SK-N-SH treated with all-trans-retinoic acid at 6 μM for 48 hours (cell line): Measurements from ENCODE around the gene GRK5.

Experiments used
- ARNTL ChIP-seq: fragments of 450-650 bp; formaldehyde crosslinking; IDR thresholded peaks from 2 replicates; pipeline ENCODE4 v1.5.0; 2020; ENCODE audit warnings: low read depth, mild to moderate bottlenecking, moderate library complexity, borderline replicate concordance
- BACH2 ChIP-seq: fragments of 250-450 bp; sonication (Bioruptor Pico); IDR thresholded peaks from 2 replicates; pipeline ENCODE4 v1.9.0; 2021; ENCODE audit warnings: mild to moderate bottlenecking, borderline replicate concordance
- GLIS3 ChIP-seq: fragments of 250-450 bp; sonication (Bioruptor Pico); IDR thresholded peaks from 2 replicates; pipeline ENCODE4 v1.5.0; 2020; ENCODE audit warnings: mild to moderate bottlenecking, moderate library complexity
- ISL1 ChIP-seq: fragments of 250-450 bp; sonication (Bioruptor Pico); IDR thresholded peaks from 2 replicates; pipeline ENCODE4 v2.1.2; 2022; ENCODE audit warnings: mild to moderate bottlenecking, moderate library complexity
- PATZ1 ChIP-seq: fragments of 250-450 bp; sonication (Bioruptor Pico); IDR thresholded peaks from 2 replicates; pipeline ENCODE4 v1.8.0; 2020; ENCODE audit warnings: mild to moderate bottlenecking, moderate library complexity, borderline replicate concordance
- POU6F1 ChIP-seq: fragments of 250-450 bp; sonication (Bioruptor Pico); IDR thresholded peaks from 2 replicates; pipeline ENCODE4 v1.8.0; 2021; ENCODE audit warnings: low read depth, mild to moderate bottlenecking, moderate library complexity, borderline replicate concordance
- RARB ChIP-seq: fragments of 250-450 bp; sonication (Bioruptor Pico); IDR thresholded peaks from 2 replicates; pipeline ENCODE4 v1.8.0; 2021; ENCODE audit warnings: mild to moderate bottlenecking, moderate library complexity
- SNAI2 ChIP-seq: fragments of 250-450 bp; sonication (Bioruptor Pico); IDR thresholded peaks from 2 replicates; pipeline ENCODE4 v1.5.0; 2020; ENCODE audit warnings: mild to moderate bottlenecking, moderate library complexity
- TOX ChIP-seq: fragments of 250-450 bp; sonication (Bioruptor Pico); IDR thresholded peaks from 2 replicates; pipeline ENCODE4 v1.8.0; 2021; ENCODE audit warnings: mild to moderate bottlenecking, moderate library complexity, borderline replicate concordance
- TSHZ2 ChIP-seq: fragments of 250-450 bp; sonication (Bioruptor Pico); IDR thresholded peaks from 2 replicates; pipeline ENCODE4 v1.5.0; 2020; ENCODE audit warnings: mild to moderate bottlenecking, moderate library complexity
- ZFP3 ChIP-seq: fragments of 250-450 bp; sonication (Bioruptor Pico); IDR thresholded peaks from 2 replicates; pipeline ENCODE4 v1.5.0; 2020; ENCODE audit warnings: mild to moderate bottlenecking, moderate library complexity
- ZNF70 ChIP-seq: fragments of 450-650 bp; formaldehyde crosslinking; IDR thresholded peaks from 2 replicates; pipeline ENCODE4 v1.5.0; 2020; ENCODE audit warnings: mild to moderate bottlenecking, moderate library complexity
- ZNF8 ChIP-seq: fragments of 450-650 bp; formaldehyde crosslinking; IDR thresholded peaks from 2 replicates; pipeline ENCODE4 v1.5.0; 2020; ENCODE audit warnings: mild to moderate bottlenecking, moderate library complexity

DNA sequence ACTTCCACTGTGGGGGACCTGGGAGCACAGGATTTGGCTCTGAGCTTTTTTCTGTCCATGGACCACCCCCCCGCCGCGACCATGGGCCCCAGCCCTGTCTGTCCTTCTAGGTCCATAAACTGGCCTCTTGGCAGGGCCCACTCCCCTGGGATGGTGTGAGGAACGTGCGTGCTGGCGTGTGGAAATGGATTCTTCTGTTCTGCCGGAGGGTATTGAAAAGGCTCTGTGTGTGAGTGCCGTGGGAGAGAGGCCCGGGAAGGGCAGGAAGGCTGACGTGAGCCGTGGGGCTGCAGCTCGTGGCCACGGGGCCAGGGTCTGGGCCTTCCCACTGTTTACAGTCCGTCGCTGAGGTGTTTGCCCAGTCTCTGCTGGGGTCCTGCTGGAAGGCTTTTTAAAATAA, 123.7 kb downstream of the GRK5 start:
- TF ChIP-seq BACH2 (no peak), ZNF70 (CRISPR knock-in tag) (no peak), RARB (CRISPR knock-in tag) (no peak), TSHZ2 (CRISPR knock-in tag) (no peak), SNAI2 (CRISPR knock-in tag) (no peak), ZNF8 (CRISPR knock-in tag) (no peak), POU6F1 (CRISPR knock-in tag) (no peak), ZFP3 (no peak), PATZ1 (CRISPR knock-in tag) (no peak), GLIS3 (CRISPR knock-in tag) (no peak), TOX (CRISPR knock-in tag) (no peak), ISL1 (CRISPR knock-in tag) (no peak), ARNTL (CRISPR knock-in tag) (no peak)
